Measurements from ENCODE around the gene SMOC2. TPM values are rescaled to one million over a fixed set of nuclear protein-coding genes. Genes with fewer than 3 reads are reported as not detected.

SMOC2 gene
- total and polyA plus RNA-seq, 2 donors (not counting 1 experiment from before 2014, with no cell fraction given): 0.37 TPM; not detected in 1

- ATAC-seq (ENCODE audit: low read depth): no peak
- H3K36me3 ChIP-seq (replicated peaks in 1 of 2; ENCODE audit: control extremely low read depth in 1 of 2, control insufficient read depth in 1 of 2, extremely low read depth in 1 of 2, insufficient read depth in 2 of 2, low read length in 1 of 2): no peaks in the 10 kb centered on the region
- DNase-seq: no peak
- H3K27me3 ChIP-seq (replicated peaks in 1 of 4; ENCODE audit: control extremely low read depth in 1 of 4, control insufficient read depth in 3 of 4, insufficient read depth in 4 of 4, low read length in 3 of 4): no peaks in the 10 kb centered on the region
- no peak overlapping the region for H3K9ac ChIP-seq (ENCODE audit: low read length)
- Mint-ChIP-seq H3K4me1 (no peaks in the 10 kb centered on the region), H3K27ac (no peak overlapping the region), H3K9me3 (ENCODE audit: insufficient read depth) (no peaks in the 10 kb centered on the region), H3K4me3 (no peak overlapping the region), H3K27me3 (no peaks in the 10 kb centered on the region)
- H3K27ac ChIP-seq (ENCODE audit: low read length in 2 of 2): no peak overlapping the region
- H3K4me2 ChIP-seq (replicated peaks; ENCODE audit: low read depth, low read length, poor library complexity, severe bottlenecking): no peak overlapping the region
- ChIA-PET POLR2A (no interaction called here), CTCF (no interaction called here)
- peaks cover 0 to 11% (median 0%) of the 10 kb centered on the region in 3 donors for H3K9me3 ChIP-seq (ENCODE audit: control extremely low read depth in 1 of 3, control insufficient read depth in 2 of 3, insufficient read depth in 1 of 3, low read length in 2 of 3)
- no peak overlapping the region for H2AFZ ChIP-seq (ENCODE audit: insufficient read depth, low read depth, low read length, poor library complexity, severe bottlenecking)
- WGBS (ENCODE audit: insufficient coverage): 92% methylated on average over 5 of the region's 12 CpGs
- TF ChIP-seq EZH2 (IDR thresholded peaks at IDR 0.05; ENCODE audit: borderline replicate concordance, insufficient read depth, low read depth, low read length, poor library complexity, severe bottlenecking) (no peak), CTCF (IDR thresholded peaks at IDR 0.05) (no peak)
- intact Hi-C loops (cut with micrococcal nuclease): no loop called here
- no peak overlapping the region for H3K4me3 ChIP-seq (ENCODE audit: control extremely low read depth in 1 of 5, extremely low read depth in 1 of 5, insufficient read depth in 1 of 5, low read depth in 2 of 5, low read length in 4 of 5)
- H3K4me1 ChIP-seq (ENCODE audit: control insufficient read depth in 2 of 2, insufficient read depth in 2 of 2, low read length in 2 of 2): no peaks in the 10 kb centered on the region
- H3K79me2 ChIP-seq (ENCODE audit: control insufficient read depth, insufficient read depth, low read length): no peaks in the 10 kb centered on the region
- no peaks in the 10 kb centered on the region for H4K20me1 ChIP-seq (ENCODE audit: control insufficient read depth, insufficient read depth, low read length, poor library complexity, severe bottlenecking)
Observed at GRCh38 chr6:168581236-168581635, 140.3 kb downstream of the SMOC2 start.

GRCh38 chr6:168581706-168582105, 140.7 kb downstream of the SMOC2 start:
- 86% methylated on average over 6 of the region's 9 CpGs for WGBS (ENCODE audit: insufficient coverage)
- intact Hi-C loops (cut with micrococcal nuclease): no loop called here

More at GRCh38 chr6:168581706-168582105, 140.7 kb downstream of the SMOC2 start:
- POLR2A ChIA-PET: no interaction called here
- Histone ChIP-seq H3K79me2 (ENCODE audit: control insufficient read depth, insufficient read depth, low read length) (no peaks in the 10 kb centered on the region), H3K36me3 (replicated peaks in 1 of 2; ENCODE audit: control extremely low read depth in 1 of 2, control insufficient read depth in 1 of 2, extremely low read depth in 1 of 2, insufficient read depth in 2 of 2, low read length in 1 of 2) (no peaks in the 10 kb centered on the region), H3K27me3 (replicated peaks in 1 of 4; ENCODE audit: control extremely low read depth in 1 of 4, control insufficient read depth in 3 of 4, insufficient read depth in 4 of 4, low read length in 3 of 4) (no peaks in the 10 kb centered on the region), H3K9me3 (ENCODE audit: control extremely low read depth in 1 of 3, control insufficient read depth in 2 of 3, insufficient read depth in 1 of 3, low read length in 2 of 3) (peaks cover 0 to 8% (median 0%) of the 10 kb centered on the region in 3 donors), H3K4me3 (ENCODE audit: control extremely low read depth in 1 of 5, extremely low read depth in 1 of 5, insufficient read depth in 1 of 5, low read depth in 2 of 5, low read length in 4 of 5) (no peak overlapping the region), H3K9ac (ENCODE audit: low read length) (no peak overlapping the region), H2AFZ (ENCODE audit: insufficient read depth, low read depth, low read length, poor library complexity, severe bottlenecking) (no peak overlapping the region), H3K4me1 (ENCODE audit: control insufficient read depth in 2 of 2, insufficient read depth in 2 of 2, low read length in 2 of 2) (no peaks in the 10 kb centered on the region), H3K4me2 (replicated peaks; ENCODE audit: low read depth, low read length, poor library complexity, severe bottlenecking) (no peak overlapping the region), H3K27ac (ENCODE audit: low read length in 2 of 2) (no peak overlapping the region), H4K20me1 (ENCODE audit: control insufficient read depth, insufficient read depth, low read length, poor library complexity, severe bottlenecking) (no peaks in the 10 kb centered on the region)
- H3K9me3 Mint-ChIP-seq (ENCODE audit: insufficient read depth): no peaks in the 10 kb centered on the region
- no peak overlapping the region for H3K4me3 Mint-ChIP-seq
- TF ChIP-seq EZH2 (IDR thresholded peaks at IDR 0.05; ENCODE audit: borderline replicate concordance, insufficient read depth, low read depth, low read length, poor library complexity, severe bottlenecking) (no peak), CTCF (IDR thresholded peaks at IDR 0.05) (no peak)
- H3K4me1 Mint-ChIP-seq: no peaks in the 10 kb centered on the region
- no peak for ATAC-seq (ENCODE audit: low read depth)
- no peak for DNase-seq
- H3K27me3 Mint-ChIP-seq: no peaks in the 10 kb centered on the region
- CTCF ChIA-PET: no interaction called here
- no peak overlapping the region for H3K27ac Mint-ChIP-seq

Measured in B cell (primary cell).